ENCODE measurements around the gene CACFD1. TPM values are rescaled to one million over a fixed set of nuclear protein-coding genes. Genes with fewer than 3 reads are reported as not detected.
A peak's percentile ranks its signal among the peaks of the same experiment; 100 is the strongest.

Gene CACFD1
- total RNA-seq, 1 experiment from 2014 or later = 22.5 TPM

DNA sequence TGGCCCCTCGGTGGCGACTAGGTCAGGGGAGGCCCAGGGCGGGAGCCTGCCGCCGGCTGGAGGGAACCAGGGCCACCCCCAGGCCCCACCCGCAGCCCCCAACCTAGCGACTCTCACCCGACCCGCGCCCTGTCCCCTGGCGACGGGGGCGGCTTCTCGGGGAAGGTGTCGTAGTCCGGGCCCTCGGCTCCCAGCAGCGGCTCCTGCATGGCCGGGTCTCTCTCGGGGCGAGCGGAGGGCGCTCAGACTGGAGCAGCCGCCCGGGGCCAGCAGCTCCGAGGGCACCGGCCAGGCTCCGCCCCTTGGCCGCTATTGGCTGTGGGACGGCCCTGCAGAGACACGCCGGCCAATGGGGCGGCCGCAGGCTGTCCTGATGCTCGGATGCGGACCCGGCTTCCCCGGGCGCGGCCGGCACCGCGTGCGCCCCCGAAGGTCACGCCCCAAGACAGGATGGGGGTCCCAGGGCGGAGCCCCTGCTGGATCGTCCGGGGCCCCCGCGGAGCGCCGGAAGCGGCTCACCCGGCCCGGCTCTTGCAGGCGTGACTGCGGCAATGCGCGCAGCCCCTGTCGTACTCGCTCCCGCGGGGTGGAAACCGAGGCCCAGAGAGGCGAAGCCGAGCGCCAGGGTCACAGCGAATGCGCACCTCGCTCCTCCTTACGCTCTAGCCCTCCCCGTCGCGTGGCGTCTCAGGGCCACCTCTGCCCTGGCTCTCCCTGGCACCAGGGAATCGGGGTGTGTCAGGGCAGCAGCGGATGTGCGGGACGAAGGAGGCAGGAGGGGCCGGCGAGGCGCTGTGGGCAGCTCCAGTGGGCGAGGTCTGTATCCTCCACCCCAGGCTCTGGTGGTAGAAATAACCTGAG lies 19.3 kb downstream of the CACFD1 start, which contains the start of gene SLC2A6:
TSS of gene SLC2A6 (minus strand) at position 249 of the 861 bp plus-strand sequence. CDS start at position 209, 40 bp downstream.
- CTCF ChIA-PET = interaction anchor here (1.0 to 2.6 kb wide), 10 partner anchors 8 to 335 kb away, joined by 3 to 17 read pairs (median 6); partner anchors contain the start of genes ADAMTS13, CACFD1, SURF1 and SURF2
- peaks cover 13% of the 10 kb centered on the region for H3K4me1 Mint-ChIP-seq
- peaks cover 7% of the 10 kb centered on the region for H3K27me3 Mint-ChIP-seq (ENCODE audit: low read depth)
- peak within 1 kb of the TSS; percentile 74 for H3K4me3 Mint-ChIP-seq
- no peaks in the 10 kb centered on the region for H3K9me3 Mint-ChIP-seq
- peak; percentile 91 for DNase-seq (ENCODE audit: low spot score)
- ATAC-seq = peak; percentile 97
- H3K27ac Mint-ChIP-seq = peak within 1 kb of the TSS; percentile 53; the same call in 1 of the 2 replicates
- peaks cover 2% of the 10 kb centered on the region; the same call in 1 of the 2 replicates for H3K36me3 Mint-ChIP-seq
- POLR2A ChIA-PET = interaction anchor here (1.0 to 1.1 kb wide), 2 partner anchors 12 to 131 kb away, joined by 3 read pairs; partner anchors contain the start of genes MED22 and RPL7A
- TF ChIP-seq JAZF1 (CRISPR knock-in tag; IDR thresholded peaks at IDR 0.05) (no peak), ETV6 (CRISPR knock-in tag; IDR thresholded peaks at IDR 0.05) (peak; percentile 78), ZNF138 (CRISPR knock-in tag; conservative IDR thresholded peaks at IDR 0.05) (no peak), OVOL2 (CRISPR knock-in tag; IDR thresholded peaks at IDR 0.05; ENCODE audit: borderline replicate concordance) (no peak), HMGA2 (CRISPR knock-in tag; IDR thresholded peaks at IDR 0.05) (no peak), NR2C2 (CRISPR knock-in tag; IDR thresholded peaks at IDR 0.05) (no peak), KAT7 (CRISPR knock-in tag; IDR thresholded peaks at IDR 0.05; ENCODE audit: borderline replicate concordance) (no peak), GTF2I (CRISPR knock-in tag; conservative IDR thresholded peaks at IDR 0.05) (no peak), TCF7 (CRISPR knock-in tag; IDR thresholded peaks at IDR 0.05; ENCODE audit: low read depth) (no peak), ZNF671 (CRISPR knock-in tag; IDR thresholded peaks at IDR 0.05) (no peak), JUN (CRISPR knock-in tag; IDR thresholded peaks at IDR 0.05) (no peak), ESRRA (CRISPR knock-in tag; IDR thresholded peaks at IDR 0.05; ENCODE audit: borderline replicate concordance) (no peak)
- TF ChIP-seq, protein P1, sequence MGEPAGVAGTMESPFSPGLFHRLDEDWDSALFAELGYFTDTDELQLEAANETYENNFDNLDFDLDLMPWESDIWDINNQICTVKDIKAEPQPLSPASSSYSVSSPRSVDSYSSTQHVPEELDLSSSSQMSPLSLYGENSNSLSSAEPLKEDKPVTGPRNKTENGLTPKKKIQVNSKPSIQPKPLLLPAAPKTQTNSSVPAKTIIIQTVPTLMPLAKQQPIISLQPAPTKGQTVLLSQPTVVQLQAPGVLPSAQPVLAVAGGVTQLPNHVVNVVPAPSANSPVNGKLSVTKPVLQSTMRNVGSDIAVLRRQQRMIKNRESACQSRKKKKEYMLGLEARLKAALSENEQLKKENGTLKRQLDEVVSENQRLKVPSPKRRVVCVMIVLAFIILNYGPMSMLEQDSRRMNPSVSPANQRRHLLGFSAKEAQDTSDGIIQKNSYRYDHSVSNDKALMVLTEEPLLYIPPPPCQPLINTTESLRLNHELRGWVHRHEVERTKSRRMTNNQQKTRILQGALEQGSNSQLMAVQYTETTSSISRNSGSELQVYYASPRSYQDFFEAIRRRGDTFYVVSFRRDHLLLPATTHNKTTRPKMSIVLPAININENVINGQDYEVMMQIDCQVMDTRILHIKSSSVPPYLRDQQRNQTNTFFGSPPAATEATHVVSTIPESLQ (CRISPR knock-in tag; IDR thresholded peaks at IDR 0.05) = no peak
- TF ChIP-seq, protein P2, sequence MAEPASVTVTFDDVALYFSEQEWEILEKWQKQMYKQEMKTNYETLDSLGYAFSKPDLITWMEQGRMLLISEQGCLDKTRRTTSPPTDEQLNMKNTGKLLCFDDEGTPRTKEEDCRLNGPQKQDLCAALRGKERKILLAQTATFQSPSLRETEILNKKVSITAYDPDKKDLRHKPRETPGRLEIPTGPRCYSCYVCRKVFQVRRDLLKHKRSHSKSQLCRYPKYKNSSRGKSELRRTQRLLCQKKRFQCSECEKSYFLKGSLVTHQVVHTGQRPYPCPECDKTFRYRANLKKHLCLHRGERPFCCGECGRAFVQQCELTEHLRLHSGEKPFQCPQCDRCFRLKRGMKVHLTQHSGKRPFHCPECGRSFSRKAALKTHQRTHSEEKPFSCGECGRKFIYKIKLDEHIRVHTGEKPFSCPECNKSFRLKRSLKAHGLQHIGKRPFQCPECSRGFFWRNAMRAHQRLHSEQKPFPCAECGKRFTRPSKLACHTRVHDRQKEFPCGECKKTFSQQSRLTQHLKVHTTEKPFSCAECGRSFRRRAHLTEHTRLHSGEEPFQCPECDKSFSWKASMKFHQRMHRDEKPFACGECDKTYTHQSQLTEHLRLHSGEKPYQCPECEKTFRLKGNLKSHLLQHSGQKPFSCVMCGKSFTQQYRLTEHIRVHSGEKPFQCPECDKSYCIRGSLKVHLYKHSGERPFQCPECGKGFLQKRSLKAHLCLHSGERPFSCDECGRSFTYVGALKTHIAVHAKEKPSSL (CRISPR knock-in tag; conservative IDR thresholded peaks at IDR 0.05) = no peak
- TF ChIP-seq, protein P3, sequence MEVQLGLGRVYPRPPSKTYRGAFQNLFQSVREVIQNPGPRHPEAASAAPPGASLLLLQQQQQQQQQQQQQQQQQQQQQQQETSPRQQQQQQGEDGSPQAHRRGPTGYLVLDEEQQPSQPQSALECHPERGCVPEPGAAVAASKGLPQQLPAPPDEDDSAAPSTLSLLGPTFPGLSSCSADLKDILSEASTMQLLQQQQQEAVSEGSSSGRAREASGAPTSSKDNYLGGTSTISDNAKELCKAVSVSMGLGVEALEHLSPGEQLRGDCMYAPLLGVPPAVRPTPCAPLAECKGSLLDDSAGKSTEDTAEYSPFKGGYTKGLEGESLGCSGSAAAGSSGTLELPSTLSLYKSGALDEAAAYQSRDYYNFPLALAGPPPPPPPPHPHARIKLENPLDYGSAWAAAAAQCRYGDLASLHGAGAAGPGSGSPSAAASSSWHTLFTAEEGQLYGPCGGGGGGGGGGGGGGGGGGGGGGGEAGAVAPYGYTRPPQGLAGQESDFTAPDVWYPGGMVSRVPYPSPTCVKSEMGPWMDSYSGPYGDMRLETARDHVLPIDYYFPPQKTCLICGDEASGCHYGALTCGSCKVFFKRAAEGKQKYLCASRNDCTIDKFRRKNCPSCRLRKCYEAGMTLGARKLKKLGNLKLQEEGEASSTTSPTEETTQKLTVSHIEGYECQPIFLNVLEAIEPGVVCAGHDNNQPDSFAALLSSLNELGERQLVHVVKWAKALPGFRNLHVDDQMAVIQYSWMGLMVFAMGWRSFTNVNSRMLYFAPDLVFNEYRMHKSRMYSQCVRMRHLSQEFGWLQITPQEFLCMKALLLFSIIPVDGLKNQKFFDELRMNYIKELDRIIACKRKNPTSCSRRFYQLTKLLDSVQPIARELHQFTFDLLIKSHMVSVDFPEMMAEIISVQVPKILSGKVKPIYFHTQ (CRISPR knock-in tag; IDR thresholded peaks at IDR 0.05) = no peak
- TF ChIP-seq, protein P4, sequence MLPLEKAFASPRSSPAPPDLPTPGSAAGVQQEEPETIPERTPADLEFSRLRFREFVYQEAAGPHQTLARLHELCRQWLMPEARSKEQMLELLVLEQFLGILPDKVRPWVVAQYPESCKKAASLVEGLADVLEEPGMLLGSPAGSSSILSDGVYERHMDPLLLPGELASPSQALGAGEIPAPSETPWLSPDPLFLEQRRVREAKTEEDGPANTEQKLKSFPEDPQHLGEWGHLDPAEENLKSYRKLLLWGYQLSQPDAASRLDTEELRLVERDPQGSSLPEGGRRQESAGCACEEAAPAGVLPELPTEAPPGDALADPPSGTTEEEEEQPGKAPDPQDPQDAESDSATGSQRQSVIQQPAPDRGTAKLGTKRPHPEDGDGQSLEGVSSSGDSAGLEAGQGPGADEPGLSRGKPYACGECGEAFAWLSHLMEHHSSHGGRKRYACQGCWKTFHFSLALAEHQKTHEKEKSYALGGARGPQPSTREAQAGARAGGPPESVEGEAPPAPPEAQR (CRISPR knock-in tag; IDR thresholded peaks at IDR 0.05) = no peak
- TF ChIP-seq, protein P5, sequence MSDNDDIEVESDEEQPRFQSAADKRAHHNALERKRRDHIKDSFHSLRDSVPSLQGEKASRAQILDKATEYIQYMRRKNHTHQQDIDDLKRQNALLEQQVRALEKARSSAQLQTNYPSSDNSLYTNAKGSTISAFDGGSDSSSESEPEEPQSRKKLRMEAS (CRISPR knock-in tag; IDR thresholded peaks at IDR 0.05) = peak; percentile 96
- TF ChIP-seq, protein P6, sequence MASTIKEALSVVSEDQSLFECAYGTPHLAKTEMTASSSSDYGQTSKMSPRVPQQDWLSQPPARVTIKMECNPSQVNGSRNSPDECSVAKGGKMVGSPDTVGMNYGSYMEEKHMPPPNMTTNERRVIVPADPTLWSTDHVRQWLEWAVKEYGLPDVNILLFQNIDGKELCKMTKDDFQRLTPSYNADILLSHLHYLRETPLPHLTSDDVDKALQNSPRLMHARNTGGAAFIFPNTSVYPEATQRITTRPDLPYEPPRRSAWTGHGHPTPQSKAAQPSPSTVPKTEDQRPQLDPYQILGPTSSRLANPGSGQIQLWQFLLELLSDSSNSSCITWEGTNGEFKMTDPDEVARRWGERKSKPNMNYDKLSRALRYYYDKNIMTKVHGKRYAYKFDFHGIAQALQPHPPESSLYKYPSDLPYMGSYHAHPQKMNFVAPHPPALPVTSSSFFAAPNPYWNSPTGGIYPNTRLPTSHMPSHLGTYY (CRISPR knock-in tag; IDR thresholded peaks at IDR 0.05) = no peak
- TF ChIP-seq, protein P7, sequence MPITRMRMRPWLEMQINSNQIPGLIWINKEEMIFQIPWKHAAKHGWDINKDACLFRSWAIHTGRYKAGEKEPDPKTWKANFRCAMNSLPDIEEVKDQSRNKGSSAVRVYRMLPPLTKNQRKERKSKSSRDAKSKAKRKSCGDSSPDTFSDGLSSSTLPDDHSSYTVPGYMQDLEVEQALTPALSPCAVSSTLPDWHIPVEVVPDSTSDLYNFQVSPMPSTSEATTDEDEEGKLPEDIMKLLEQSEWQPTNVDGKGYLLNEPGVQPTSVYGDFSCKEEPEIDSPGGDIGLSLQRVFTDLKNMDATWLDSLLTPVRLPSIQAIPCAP (CRISPR knock-in tag; IDR thresholded peaks at IDR 0.05) = no peak
- TF ChIP-seq, protein P8, sequence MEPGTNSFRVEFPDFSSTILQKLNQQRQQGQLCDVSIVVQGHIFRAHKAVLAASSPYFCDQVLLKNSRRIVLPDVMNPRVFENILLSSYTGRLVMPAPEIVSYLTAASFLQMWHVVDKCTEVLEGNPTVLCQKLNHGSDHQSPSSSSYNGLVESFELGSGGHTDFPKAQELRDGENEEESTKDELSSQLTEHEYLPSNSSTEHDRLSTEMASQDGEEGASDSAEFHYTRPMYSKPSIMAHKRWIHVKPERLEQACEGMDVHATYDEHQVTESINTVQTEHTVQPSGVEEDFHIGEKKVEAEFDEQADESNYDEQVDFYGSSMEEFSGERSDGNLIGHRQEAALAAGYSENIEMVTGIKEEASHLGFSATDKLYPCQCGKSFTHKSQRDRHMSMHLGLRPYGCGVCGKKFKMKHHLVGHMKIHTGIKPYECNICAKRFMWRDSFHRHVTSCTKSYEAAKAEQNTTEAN (CRISPR knock-in tag; IDR thresholded peaks at IDR 0.05) = 0 out of 2 replicates have a peak, but pooled peaks have one; percentile 36

Data from WTC11 (cell line).